Transverse colon (tissue), 4 donors: ENCODE data around the gene DCBLD2. TPM values are rescaled to one million over a fixed set of nuclear protein-coding genes. Genes with fewer than 3 reads are reported as not detected.

ENCODE experiments used
- DNase-seq: peaks from one replicate; pipeline ENCODE4 v3.0.0-alpha.2; 2019
- H3K27ac ChIP-seq, 4 donors: fragments of 200-600 bp; sonication (generic); 2 replicates each; pipeline ENCODE4 v1.5.1; 2016 to 2018; ENCODE audit warnings: inconsistent platforms in 4 of 4
- H3K27me3 ChIP-seq: fragments of 200-600 bp; sonication (generic); 2 replicates; pipeline ENCODE4 v1.5.1; 2017; ENCODE audit warnings: inconsistent platforms
- H3K36me3 ChIP-seq, 4 donors: fragments of 200-600 bp; sonication (generic); 2 replicates each; pipeline ENCODE4 v1.5.1; 2017 to 2019; ENCODE audit warnings: inconsistent platforms in 4 of 4
- H3K4me1 ChIP-seq, 4 donors: fragments of 200-600 bp; sonication (generic); 2 replicates each; pipeline ENCODE4 v1.5.1; 2017 to 2020; ENCODE audit warnings: inconsistent platforms in 4 of 4
- H3K4me3 ChIP-seq, 4 donors: fragments of 200-600 bp; sonication (generic); 1 replicate in 1 of 4; 2 replicates in 3 of 4; pipeline versions ENCODE4 v1.5.1 to v1.6.1; 2017 to 2019; ENCODE audit warnings: inconsistent platforms in 4 of 4
- H3K9me3 ChIP-seq, 2 donors: fragments of 200-600 bp; sonication (generic); 2 replicates each; pipeline ENCODE4 v1.5.1; 2017 to 2019; ENCODE audit warnings: inconsistent platforms in 2 of 2
- EP300 ChIP-seq: sonication (generic); formaldehyde crosslinking; IDR thresholded peaks from one replicate; pipeline ENCODE4 v1.6.1; 2017; ENCODE audit warnings: antibody characterized with exemption, low read depth
- POLR2A ChIP-seq: fragments of 450-650 bp; IDR thresholded peaks from one replicate; pipeline ENCODE4 v1.6.1; 2016; ENCODE audit warnings: antibody characterized with exemption, mild to moderate bottlenecking, moderate library complexity
- POLR2AphosphoS5 ChIP-seq, 3 donors: sonication (generic); formaldehyde crosslinking; IDR thresholded peaks; one replicate each; pipeline ENCODE4 v1.6.1; 2016; ENCODE audit warnings: antibody characterized with exemption in 3 of 3
- WGBS, 2 donors: methylation state at CpG; one replicate each; pipeline ENCODE4 v1.1.5; 2018; ENCODE audit warnings: low coverage in 1 of 2; 5-methylcytosine and 5-hydroxymethylcytosine counted together
- in situ Hi-C, 4 donors: fragments of 200-750 bp; cut with MboI; loops; one replicate each; pipeline versions ENCODE4 v1.15.0 to v1.15.1; 2017; ENCODE audit warnings: low sequenced_read_pairs in 3 of 4, low pct_ligation_motif_present in 1 of 4, low pct_unique_long_range_greater_than_20kb in 1 of 4
- intact Hi-C: fragments of 100-400 bp; cut with DNase I; formaldehyde crosslinking; loops from one replicate; pipeline ENCODE4 v1.15.1; 2023; ENCODE audit warnings: low total_unique reads
- total RNA-seq, 4 donors: library from RNA; depleted of rRNA; stranded (reverse); fragments of >200 nt; gene quantifications; one replicate each; pipeline ENCODE4 v1.1.0, GENCODE V29; 2016
- TF ChIP-seq, protein P1 (sequence below), 5 experiments: fragments of 200-600 bp in 3 of 5; fragments of 450-650 bp in 2 of 5; sonication (generic) in 3 of 5; IDR thresholded peaks; 1 replicate in 2 of 5; 2 replicates in 3 of 5; pipeline ENCODE4 v1.5.1; 2016 to 2017; ENCODE audit warnings: antibody characterized with exemption in 5 of 5, inconsistent platforms in 3 of 5, mild to moderate bottlenecking in 2 of 5, moderate library complexity in 1 of 5

Gene DCBLD2
- total RNA-seq, 4 donors from 2014 or later = 14.3 to 20.6 (median 18.4) TPM

DNA sequence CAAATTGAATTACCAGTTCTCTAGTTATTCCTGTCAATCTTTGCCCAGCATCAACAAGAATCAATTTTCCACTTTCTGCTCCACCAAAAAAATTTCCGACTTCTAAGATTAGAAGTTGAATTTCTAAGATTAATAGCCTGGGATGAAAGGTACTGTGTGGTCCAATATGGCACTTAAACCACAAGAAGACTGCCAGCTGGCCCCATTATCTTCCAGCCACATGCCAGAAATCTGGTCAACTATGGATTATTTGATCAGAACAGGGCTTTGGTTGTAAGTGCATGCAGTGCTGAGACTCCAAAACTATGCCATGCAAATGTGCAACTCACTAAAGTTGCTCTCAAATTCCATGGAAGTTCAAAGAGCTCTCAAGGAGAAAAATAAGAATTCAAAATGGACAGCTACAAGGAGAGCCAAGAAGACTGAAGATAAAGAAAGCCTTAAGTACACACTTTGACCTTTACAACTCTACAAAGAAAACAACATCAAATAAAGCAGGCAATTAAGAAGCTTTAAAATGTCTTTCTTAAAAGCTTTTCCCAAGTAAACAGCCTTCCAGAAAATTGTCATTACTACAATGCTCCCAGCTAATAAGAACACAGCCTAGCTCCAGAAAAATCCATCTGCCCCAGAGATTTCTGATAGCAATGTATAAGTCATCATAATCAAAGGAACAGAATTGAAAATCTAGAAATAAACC, 74.1 kb downstream of the DCBLD2 start:
- Histone ChIP-seq H3K4me1 (no peaks in the 10 kb centered on the region), H3K9me3 (peaks cover 0 to 6% of the 10 kb centered on the region in 2 donors), H3K36me3 (no peaks in the 10 kb centered on the region), H3K27ac (no peak overlapping the region), H3K4me3 (no peak overlapping the region), H3K27me3 (no peaks in the 10 kb centered on the region)
- intact Hi-C loops (no loop called here), in situ Hi-C loops (no loop called here)
- TF ChIP-seq POLR2AphosphoS5 (IDR thresholded peaks at IDR 0.05) (no peak), POLR2A (no peak), EP300 (no peak)
- TF ChIP-seq, protein P1, sequence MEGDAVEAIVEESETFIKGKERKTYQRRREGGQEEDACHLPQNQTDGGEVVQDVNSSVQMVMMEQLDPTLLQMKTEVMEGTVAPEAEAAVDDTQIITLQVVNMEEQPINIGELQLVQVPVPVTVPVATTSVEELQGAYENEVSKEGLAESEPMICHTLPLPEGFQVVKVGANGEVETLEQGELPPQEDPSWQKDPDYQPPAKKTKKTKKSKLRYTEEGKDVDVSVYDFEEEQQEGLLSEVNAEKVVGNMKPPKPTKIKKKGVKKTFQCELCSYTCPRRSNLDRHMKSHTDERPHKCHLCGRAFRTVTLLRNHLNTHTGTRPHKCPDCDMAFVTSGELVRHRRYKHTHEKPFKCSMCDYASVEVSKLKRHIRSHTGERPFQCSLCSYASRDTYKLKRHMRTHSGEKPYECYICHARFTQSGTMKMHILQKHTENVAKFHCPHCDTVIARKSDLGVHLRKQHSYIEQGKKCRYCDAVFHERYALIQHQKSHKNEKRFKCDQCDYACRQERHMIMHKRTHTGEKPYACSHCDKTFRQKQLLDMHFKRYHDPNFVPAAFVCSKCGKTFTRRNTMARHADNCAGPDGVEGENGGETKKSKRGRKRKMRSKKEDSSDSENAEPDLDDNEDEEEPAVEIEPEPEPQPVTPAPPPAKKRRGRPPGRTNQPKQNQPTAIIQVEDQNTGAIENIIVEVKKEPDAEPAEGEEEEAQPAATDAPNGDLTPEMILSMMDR (IDR thresholded peaks at IDR 0.05) = no peak
- 59% methylated on average over 1 of the region's 1 CpG; no CpG with 5 or more reads in 1 of the 2 donors for WGBS, 2 donors
- DNase-seq = no peak

DNA sequence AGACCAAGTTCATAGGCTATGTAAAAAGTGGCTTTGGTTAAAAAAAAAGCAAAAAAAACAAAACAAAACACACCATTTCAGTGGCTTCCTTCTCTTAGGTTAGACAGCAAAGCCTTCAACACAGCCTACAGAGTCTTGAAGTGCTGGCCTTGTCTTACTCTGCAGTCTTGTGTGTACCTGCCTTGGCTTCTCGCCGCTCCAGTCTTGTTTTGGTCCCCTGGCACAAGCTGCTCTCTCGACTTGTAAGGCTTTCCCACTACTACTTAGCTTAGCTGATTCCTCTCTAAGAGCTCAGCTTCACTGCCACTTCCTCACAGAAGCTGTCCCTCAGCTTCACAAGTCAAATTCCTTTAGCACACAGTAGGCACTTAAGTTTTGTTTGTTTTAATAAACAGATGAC, 75.4 kb downstream of the DCBLD2 start:
- Histone ChIP-seq H3K4me1 (no peaks in the 10 kb centered on the region), H3K36me3 (no peaks in the 10 kb centered on the region), H3K9me3 (peaks cover 0 to 6% of the 10 kb centered on the region in 2 donors), H3K27me3 (no peaks in the 10 kb centered on the region), H3K4me3 (no peak overlapping the region), H3K27ac (no peak overlapping the region)
- WGBS, 2 donors = 85 to 87% methylated on average over 3 of the region's 3 CpGs
- no peak for DNase-seq
- in situ Hi-C loops = no loop called here
- no peak for TF ChIP-seq POLR2AphosphoS5 (IDR thresholded peaks at IDR 0.05)
- TF ChIP-seq EP300 = no peak
- TF ChIP-seq POLR2A = no peak
- TF ChIP-seq, protein P1 (IDR thresholded peaks at IDR 0.05) = no peak
- intact Hi-C loops = no loop called here

DNA sequence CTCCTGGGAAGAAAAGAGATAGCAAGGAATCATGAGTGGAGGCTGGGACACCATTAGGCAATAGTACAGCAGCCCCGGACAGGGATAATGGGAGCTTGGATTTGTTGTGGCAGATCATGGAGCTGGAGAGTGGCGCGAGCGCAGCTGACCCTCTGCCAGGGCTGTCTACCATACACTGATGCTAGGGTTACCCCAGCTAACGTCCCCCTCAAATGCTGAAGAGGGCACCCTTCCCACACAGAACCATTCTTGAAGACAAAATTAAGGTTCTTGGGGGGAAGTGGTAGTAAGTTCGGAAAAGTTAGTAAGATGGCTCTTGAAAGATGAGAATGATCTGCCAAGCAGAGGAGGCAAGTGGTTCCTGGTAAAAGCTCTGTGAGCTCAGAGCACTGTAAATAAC, 77.2 kb downstream of the DCBLD2 start:
- H3K27ac ChIP-seq = no peak overlapping the region
- in situ Hi-C loops = loop anchor here in 1 of 4 donors (25.0 kb wide), 1 partner anchor 787 kb away; the partner anchor contains the start of gene GABRR3
- 90 to 96% methylated on average over 5 to 6 of the region's 6 CpGs for WGBS, 2 donors

DNA sequence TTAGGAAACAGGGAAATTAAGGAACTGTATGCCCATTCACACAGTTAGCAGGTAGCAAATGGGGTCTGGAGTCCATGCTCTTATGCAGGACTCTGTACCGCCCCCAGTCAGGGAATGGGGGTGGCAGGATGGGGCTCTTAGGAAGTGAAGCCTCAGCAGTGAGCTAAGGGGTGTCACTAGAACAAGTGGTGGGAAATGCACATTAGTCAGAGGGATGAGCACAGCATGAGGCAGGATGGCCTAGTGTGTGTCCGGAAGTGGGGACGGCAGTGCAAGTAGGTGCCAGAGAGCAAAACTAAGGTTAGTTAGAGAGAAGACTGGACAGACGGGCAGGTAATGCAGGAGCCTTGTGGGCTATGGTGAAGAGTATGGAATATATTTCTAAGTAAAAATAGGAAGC, 77.7 kb downstream of the DCBLD2 start:
- no peaks in the 10 kb centered on the region for H3K9me3 ChIP-seq
- 82 to 98% methylated on average over 4 of the region's 4 CpGs for WGBS, 2 donors
- no peaks in the 10 kb centered on the region for H3K27me3 ChIP-seq
- H3K27ac ChIP-seq = no peak overlapping the region
- DNase-seq = no peak
- intact Hi-C loops (no loop called here), in situ Hi-C loops (loop anchor here in 1 of 4 donors (25.0 kb wide), 1 partner anchor 786 kb away; the partner anchor contains the start of gene GABRR3)
- no peaks in the 10 kb centered on the region for H3K4me1 ChIP-seq
- TF ChIP-seq, protein P1 (IDR thresholded peaks at IDR 0.05) = no peak
- no peak overlapping the region for H3K4me3 ChIP-seq
- H3K36me3 ChIP-seq = no peaks in the 10 kb centered on the region

More for the DNA sequence above, 77.2 kb downstream of the DCBLD2 start:
- DNase-seq = no peak
- Histone ChIP-seq H3K4me1 (no peaks in the 10 kb centered on the region), H3K4me3 (no peak overlapping the region), H3K27me3 (no peaks in the 10 kb centered on the region), H3K9me3 (peaks cover 0 to 2% of the 10 kb centered on the region in 2 donors), H3K36me3 (no peaks in the 10 kb centered on the region)
- no peak for TF ChIP-seq POLR2AphosphoS5 (IDR thresholded peaks at IDR 0.05)
- TF ChIP-seq EP300 = no peak
- TF ChIP-seq, protein P1 (IDR thresholded peaks at IDR 0.05) = no peak
- no peak for TF ChIP-seq POLR2A
- intact Hi-C loops = no loop called here
